GM12864 (cell line): ENCODE results near the gene EFCAB6.

ENCODE experiments used
- DNase-seq: peaks from one replicate; pipeline ENCODE4 v3.0.0-alpha.2; 2011; ENCODE audit warnings: low read depth
- H3K4me3 ChIP-seq: 2 replicates; pipeline ENCODE4 v1.5.1; 2011; ENCODE audit warnings: mild to moderate bottlenecking, low read depth, low read length, control low read depth
- CTCF ChIP-seq: IDR thresholded peaks from 2 replicates; pipeline ENCODE4 v1.5.1; 2011; ENCODE audit warnings: low read depth, mild to moderate bottlenecking, moderate library complexity, low read length, control low read depth, inconsistent platforms; ENCODE audit errors: missing control alignments

The EFCAB6 gene

GRCh38 chr22:43624144-43624998, 187.7 kb downstream of the EFCAB6 start:
- DNase-seq, result no peak
- no peak for TF ChIP-seq CTCF
- H3K4me3 ChIP-seq, result no peak overlapping the region

GRCh38 chr22:43622886-43623285, 189.2 kb downstream of the EFCAB6 start:
- no peak for DNase-seq
- H3K4me3 ChIP-seq, result no peak overlapping the region
- TF ChIP-seq CTCF, result no peak

GRCh38 chr22:43620197-43620596, 191.9 kb downstream of the EFCAB6 start:
- no peak for DNase-seq
- TF ChIP-seq CTCF, result no peak
- H3K4me3 ChIP-seq, result no peak overlapping the region

- H3K4me3 ChIP-seq, result no peak overlapping the region
- DNase-seq, result no peak
- no peak for TF ChIP-seq CTCF
These were observed 193.6 kb downstream of the EFCAB6 start for GRCh38 chr22:43618517-43618916.

GRCh38 chr22:43616645-43617044, 195.5 kb downstream of the EFCAB6 start:
- no peak for TF ChIP-seq CTCF
- no peak overlapping the region for H3K4me3 ChIP-seq
- no peak for DNase-seq

- no peak overlapping the region for H3K4me3 ChIP-seq
- DNase-seq, result no peak
- no peak for TF ChIP-seq CTCF
These were observed 211.8 kb downstream of the EFCAB6 start for GRCh38 chr22:43600265-43600664.

- H3K4me3 ChIP-seq, result no peak overlapping the region
- no peak for DNase-seq
- peak; percentile 9 for TF ChIP-seq CTCF
These were observed 219.6 kb downstream of the EFCAB6 start for GRCh38 chr22:43592476-43592875.
